Activated CD8-positive, alpha-beta memory T cell treated with anti-CD3 and anti-CD28 coated beads for 1 hour (primary cell): Measurements from ENCODE around the gene RHO.
"Not testable (repeated sequence)": the region's sequence is repeated elsewhere in the genome, so short reads cannot be mapped to it uniquely, and the experiment has no call there.

Experiments used
- DNase-seq, 2 donors: peaks; one replicate each; pipeline ENCODE4 v3.0.0-alpha.2; 2020; ENCODE audit warnings: low read depth in 1 of 2; ENCODE audit errors: extremely low read depth in 1 of 2

RHO gene

DNA sequence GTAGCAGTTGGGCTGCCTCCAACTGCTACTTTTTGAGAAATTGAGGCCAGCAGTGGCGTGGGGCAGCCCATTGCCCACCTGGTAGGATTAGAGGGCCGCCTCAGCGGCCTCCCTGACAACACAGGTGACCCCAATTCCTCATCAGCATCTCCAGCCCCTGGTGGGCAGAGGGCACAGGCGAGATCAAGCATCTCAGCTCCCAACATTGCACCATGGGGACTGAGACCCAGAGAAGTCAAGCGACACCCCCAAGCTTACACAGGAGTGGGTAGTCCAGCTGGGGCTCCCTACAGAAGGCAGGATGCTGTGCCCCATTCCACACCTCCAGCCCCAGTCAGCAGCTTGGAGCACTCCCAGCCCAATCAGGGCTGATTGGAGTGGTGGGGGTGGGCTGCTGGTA is 14.3 kb downstream of the RHO start:
- DNase-seq, result no peak

DNA sequence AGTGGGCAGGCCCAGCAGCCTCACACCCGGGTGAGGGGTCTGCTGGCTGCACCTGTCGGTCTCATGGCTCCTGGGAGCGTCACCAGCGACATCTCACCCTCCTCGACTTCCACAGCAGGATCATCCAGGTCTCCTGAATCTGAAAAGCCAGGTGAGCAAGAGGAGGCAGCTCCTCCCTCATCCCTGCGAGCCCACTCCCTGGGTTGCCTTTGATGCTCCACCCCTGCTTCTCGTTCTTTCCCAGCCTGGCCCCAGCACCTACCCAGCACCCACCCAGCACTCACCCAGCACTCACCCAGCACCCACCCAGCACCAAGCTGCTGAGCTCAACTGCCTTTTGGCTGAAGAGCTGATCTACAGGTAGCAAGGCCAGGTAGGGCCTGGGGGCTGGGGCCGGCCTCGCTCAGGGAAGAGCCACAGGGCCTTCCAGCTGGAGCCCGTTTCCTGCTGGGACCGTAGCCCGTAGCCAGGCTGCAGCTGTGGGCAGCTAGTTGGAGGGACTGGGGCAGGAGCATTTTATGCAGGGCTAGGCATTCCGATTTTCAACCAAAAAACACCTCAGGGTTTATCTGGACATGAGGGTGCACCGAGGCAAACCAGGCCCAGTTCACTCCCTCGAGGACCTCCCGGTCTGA is 14.8 kb downstream of the RHO start, which contains the start of gene H1-8:
Gene H1-8 (plus strand): TSS at position 20 of the 635 bp plus-strand sequence. CDS start 44 bp downstream, at position 64.
- DNase-seq, result no peak

DNA sequence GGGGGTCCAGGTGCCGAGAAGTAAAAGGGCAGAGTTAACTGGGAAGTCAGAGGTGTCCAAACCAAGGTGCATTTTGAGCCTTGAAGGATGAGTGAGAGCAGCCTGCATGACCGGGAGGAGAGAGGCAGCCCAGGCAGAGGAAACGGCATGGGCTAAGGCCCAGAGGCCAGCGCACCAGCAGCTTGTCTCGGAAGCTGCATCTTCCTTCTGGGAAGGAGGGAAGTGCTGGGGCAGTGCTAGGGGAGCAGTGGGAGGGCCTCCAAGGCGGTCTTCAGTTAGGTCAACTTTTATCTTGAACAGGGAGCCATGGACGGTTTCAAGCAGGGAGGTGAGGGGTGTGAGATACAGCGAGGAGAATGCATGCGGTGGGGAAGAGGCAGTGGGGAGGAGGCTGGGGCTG is 15.6 kb downstream of the RHO start:
- no peak for DNase-seq

DNA sequence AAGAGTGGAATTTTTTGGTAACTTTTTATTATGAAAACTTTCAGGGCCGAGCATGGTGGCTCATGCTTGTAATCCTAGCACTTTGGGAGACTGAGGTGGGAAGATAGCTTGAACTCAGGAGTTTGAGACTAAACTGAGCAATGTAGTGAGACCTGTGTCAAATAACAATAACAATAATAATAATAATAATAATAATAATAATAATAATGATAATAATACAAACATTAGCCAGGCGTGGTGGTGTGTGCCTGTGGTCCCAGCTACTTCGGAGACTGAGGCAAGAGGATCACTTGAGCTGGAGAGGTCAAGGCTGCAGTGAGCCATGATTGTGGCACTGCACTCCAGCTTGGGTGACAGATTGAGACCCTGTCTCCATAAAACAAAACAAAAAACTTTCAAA is 17.5 kb downstream of the RHO start:
- not testable (repeated sequence) for DNase-seq

DNA sequence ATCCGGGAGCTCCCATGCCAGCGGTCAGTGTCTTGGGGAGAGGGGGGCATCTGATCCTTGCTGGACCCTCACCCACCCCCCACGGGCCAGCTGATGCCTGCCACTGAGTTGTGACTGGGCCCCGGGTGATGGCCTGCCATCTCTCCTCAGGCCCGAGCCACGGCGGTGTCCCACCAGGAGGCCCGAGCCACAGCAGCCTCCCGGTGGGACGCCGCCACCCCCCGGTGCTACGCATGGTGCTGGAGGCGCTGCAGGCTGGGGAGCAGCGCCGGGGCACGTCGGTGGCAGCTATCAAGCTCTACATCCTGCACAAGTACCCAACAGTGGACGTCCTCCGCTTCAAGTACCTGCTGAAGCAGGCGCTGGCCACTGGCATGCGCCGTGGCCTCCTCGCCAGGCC is 18.8 kb downstream of the RHO start:
- no peak for DNase-seq

DNA sequence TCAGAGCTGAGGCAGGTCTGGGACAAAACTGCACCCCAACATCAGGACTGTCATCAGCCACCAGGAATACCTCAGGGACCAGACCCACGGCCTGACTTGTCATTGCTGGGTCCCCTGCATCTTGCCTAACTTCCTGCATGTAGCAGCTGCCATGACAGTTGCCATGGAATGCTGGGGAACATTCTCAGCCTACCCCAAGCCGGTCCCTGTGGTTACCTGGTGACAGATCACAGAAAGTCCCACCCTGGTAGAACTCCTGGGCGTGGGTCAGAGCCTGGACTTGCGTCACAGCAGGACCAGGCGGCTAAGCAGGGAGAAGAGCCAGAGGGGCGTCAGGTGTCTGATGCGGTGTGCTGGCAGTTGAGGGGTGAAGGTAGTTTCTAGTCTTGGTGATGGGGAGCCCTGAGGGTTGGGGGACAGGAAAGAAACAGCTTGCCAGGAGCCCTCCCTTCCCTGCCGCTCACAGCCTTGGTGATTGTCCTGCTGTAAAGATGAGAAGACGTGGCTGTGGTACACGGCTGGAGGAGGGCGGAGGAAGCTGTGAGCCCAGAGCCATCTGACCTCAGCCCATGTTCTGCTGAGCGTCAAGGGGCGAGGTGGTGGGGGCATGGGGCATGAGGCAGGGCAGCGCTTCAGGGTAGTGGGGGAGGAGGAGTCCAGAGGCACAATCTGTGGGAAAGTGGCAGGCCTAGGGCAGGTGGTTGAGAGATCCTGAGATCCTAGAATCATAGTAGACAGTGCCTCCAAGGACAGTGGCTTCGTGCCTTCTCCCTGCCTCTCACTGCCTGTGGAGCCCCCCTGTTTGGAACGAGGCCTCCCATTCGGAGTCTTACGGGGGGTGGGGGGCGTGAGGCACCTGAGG is 19.9 kb downstream of the RHO start:
- no peak for DNase-seq

DNA sequence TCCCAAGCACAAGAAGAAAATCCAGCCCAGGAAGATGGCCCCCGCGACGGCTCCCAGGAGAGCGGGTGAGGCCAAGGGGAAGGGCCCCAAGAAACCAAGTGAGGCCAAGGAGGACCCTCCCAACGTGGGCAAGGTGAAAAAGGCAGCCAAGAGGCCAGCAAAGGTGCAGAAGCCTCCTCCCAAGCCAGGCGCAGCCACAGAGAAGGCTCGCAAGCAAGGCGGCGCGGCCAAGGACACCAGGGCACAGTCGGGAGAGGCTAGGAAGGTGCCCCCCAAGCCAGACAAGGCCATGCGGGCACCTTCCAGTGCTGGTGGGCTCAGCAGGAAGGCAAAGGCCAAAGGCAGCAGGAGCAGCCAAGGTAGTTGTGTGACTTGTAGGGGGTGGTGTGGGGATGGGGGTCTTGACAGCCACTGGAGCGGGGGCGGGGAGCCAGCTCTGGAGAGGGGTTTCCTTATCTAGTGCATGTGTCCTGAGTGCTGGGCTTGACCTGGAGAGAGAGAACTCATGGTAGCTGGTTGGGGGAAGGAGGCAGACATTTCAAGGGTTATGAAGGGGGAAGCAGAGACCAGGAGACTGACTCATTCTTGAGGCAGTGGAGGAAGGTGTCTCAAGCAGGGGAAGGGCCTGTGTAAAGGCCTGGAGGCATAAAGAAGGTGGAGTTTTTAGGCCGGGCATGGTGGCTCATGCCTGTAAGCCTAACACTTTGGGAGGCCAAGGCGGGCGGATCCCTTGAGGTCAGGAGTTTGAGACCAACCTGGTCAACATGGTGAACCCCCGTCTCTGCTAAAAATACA is 20.8 kb downstream of the RHO start:
- no peak for DNase-seq

DNA sequence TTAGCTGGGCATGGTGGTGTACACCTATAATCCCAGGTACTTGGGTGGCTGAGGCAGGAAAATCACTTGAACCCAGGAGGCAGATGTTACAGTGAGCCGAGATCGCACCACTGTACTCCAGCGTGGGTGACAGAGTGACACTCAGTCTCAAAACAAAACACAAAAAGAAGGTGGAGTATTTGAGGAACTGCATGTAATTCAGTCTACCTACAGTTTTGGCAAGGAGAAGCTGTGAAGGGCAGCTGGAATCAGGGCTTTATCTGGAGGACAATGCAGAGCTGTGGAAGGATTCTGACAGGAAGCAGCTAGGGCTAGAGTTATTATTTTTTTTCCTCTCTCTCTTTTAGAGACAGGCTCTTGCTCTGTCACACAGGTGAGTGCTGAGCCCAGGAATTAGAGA is 21.4 kb downstream of the RHO start:
- DNase-seq, result no peak

DNA sequence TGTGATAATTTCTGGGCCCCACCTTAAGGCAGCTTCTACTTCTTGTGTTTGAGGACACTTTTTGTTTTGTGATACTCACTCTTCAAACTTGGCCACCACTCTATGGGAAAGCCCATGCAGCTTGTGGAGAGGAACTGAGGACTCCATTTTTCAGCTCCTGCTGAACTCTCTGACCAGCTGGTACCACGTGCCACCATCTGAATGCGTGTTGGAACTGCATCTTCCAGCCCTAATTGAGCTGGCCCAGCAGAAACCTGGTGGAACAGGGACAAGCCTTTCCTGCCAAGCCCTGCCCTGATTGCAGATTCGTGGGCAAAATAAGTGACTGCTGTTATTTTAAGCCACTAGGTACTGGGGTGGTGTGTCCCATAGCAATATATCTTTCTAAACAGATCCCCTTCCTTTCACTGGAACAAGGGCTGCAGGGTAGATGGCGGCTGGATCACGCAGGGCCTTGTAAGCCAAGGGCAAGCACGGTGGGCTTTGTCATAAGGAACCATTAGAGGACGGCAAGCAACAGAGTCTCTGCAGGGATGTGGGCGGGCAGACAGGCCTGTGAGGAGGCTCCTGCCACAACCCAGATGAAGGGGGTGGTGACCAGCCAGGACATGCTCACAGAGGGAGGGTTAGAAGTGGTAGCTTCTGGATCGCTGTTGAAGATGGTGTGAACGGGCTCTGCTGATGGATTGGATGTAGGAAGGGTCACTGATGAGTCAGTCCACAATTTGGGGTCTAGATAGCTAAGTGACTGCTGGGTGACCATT is 24.0 kb downstream of the RHO start:
- DNase-seq, result no peak

DNA sequence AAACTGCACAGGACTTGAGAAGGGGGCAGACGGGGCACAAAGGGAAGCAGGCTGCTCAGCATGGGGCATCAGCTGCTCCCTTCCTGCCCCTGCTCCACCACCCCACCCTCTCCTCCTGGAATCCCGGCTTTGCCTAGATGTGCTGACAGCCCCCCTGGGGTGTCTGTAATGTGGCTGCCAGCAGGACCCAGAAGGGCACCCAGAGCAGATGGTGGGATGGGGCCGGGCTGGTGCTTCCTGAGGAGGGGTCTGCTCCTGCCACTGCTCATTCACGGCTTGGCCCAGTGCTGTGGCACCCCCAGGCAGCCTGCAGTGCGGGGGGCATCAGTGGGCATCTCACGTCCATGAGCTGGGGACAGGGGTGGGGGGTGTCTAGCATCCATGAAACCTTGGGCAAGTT is 24.7 kb downstream of the RHO start:
- DNase-seq, result no peak

DNA sequence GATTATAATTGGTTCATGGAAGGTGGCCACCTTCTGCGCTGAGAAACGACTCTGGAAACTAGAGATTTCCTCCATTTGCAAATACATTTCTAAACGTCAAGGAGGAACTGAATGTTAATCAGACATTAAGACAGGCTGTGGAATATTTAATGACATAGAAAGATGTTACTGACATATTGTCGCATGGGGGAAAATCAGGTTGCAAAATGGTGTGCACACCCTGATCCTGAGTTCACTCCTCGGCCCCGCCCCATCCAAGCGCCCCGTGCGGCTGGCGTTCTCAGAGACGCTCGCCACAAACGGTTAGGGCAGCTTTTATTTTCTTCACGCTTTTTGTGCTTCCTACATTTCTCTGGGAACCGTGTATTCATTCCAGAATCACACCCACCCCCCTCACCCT is 25.3 kb downstream of the RHO start:
- no peak for DNase-seq

DNA sequence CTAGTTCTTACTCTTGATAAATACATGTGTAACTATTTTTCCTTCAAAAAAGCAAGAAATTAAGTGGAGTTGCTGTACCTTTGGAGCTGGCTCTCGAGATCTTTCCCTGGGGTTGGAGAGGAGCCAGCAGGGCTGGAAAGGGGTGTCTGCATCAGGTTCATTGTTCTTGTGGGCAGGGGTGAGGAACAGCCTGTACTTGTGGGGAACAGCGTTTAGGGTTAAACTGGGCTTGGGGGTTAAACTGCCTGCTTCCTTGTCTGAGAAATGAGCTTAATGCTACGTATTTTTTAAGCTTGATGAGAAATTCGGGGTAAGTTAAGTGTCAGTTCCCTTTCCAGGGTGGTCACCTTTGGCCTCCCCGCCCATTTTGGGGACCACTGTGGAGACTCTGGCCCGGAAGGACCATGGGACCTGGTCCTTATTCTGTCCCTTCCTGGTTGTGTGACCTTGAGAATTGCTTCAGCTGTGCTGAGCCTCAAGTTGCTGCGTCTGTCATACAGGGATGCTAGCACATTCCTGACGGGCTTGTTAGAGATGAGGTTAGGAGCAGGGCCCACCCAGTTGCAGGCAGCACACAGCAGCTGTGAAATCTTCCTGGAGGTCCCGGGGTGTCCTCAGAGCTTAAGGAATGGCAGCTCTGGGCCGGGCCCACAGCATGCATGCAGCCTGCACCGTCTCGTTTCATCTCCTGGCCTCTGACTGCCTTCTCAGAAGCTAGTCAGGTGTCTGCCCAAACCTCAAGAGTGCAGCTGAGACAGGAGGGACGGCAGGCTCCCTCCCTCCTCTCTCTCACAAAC is 26.1 kb downstream of the RHO start:
- no peak for DNase-seq

DNA sequence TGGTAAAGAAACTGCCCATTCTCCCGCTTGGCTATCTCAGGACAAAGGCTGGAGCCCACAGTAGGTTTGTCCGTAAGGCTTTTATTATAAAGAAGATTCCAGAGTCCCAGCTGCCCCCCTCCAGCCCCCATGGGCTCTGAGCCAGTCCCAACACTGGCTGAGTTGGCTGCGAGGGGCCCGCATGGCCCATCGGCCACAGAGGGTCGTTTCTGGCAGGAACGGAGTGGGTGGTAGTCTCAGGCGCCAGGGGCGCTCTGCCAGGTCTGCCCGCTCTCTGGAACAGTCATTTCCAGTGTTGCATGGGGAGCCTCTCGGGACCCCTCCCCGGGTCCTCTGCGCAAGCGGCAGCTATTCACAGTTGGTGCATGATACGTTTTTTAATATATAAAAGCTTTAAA is 26.7 kb downstream of the RHO start:
- no peak for DNase-seq

DNA sequence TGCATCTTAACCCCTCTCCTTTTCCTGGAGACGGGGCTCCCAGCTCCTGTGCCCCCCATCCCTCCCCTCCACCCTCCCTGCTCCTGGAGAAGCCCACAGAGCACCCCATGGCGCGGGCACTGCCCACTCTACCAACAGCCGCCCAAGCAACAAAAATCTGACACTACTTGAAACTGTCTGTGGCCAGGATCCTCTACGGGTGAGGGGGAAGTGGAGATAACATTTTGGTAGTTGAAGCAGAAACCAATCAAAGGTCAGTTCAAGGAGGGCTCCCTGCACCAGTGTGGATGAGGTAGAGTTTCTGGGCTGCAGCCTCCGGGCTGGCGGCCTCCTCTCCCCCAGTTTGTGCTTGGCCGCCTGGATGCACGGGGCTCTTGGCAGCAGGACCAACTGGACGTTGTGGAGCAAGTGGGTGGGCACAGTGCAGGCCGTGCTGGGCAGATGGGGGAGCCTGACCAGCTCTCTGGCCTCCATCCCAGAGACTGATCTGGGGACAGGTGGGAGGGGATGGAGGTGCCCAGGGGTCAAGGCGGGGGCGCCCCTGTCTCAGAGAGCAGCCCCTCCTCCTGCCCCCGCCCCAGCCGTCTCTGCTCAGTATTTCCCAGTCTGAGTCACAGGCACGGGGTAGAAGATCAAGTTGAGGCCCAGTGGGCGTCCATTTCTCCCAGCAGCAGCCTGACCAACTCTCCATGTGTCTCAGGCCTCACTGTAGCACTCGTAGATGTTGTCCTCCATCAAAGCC is 27.3 kb downstream of the RHO start:
- DNase-seq, result no peak

DNA sequence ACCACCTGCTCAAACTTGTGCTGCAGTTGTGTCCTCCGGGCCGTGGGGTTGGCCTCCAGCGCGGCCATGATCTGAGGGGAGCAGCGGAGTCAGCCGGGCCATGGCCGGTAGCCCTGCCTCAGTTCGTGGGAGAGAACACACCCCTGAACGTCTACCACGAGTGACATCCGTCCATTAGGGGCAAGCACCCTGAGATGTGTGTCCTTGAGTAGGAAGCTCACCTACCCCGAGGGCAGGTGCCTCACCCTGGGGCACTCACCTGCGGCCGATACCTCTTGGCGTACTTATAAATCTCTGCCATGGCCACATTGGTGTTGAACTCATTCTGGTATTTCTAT is 27.9 kb downstream of the RHO start:
- DNase-seq, result no peak

DNA sequence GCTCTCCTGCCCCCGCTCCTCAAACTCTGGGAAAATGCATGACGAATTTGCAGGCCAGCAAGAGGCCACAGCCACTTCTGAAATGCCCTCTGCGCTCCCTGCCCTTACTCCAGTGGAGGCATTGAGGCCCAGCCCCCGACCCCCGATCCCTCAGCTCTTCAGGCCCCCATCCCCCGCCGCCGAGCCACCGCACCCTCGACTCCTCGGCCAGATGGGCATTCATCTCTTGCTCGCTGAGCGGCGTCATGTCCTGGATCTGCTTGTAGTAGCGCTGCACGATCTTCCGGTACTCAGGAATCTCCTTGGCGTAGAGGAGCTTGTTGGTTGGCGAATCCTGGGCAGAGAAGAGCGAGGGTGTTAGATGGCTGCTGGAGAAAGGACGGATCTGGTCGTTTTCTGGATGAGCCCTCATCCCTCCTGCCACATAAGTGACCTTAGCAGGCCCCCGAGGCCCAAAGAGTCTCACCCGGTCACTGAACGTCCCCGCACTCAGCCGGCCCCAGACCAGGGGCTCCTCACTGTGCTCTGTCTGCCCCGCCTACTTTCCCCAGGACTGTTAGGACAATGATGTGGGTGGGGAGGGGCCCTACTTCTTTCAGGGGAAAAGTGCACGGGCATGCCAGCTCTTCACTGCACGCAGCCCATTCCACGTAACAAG is 28.6 kb downstream of the RHO start:
- no peak for DNase-seq

DNA sequence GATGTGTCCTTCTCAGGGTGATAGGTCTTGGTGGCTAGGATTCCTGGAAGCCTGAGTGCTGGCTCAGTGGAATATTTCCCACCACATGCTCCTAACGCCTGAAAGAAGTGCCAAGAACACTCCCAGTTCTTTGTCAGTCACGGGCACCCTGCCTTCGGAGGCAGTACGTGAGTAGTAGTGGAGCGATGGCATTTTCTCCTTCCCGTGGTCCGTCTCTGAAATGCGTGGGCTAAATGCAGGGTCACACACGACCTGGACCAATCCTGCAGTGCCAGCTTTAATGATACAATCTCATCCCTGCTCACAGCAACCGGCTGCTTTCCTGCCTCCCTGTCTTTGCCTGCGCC is 29.1 kb downstream of the RHO start:
- DNase-seq, result no peak

DNA sequence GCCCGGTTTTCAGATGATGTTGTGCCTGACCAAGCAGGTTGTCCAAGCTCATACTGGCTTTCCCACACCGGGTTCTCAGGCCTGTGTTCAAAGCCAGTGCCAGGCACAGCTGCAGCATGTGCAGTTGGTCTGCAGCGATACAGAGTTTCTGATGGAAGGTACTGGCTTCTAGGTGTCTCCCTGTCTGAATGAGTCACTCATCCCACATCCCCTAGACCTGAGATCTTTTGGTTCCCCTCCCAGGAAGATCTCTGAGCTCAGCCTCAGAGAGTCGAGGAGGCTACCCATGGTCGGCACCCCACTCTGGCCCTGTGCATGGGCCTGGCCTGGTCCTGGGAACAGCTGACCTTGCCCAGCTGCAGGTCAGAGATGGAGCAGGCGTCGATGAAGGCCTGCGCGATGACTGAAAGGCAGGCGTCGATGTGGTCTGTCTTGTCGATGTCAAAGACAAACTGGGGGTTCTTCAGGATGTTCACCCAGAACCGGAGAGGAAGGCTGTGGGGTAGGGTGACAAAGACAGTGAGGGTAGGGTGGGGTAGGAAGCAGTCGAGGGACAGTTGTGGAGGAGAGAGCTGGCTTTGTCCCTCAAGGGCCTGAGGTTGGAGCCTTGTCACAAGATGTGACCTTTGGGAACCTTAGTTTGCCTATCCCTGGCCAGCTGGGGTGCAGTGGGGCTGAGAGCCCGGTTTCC is 29.8 kb downstream of the RHO start:
- DNase-seq, result no peak
